K562 (cell line): ENCODE measurements around the gene HDAC1. TPM values are rescaled to one million over a fixed set of nuclear protein-coding genes. Genes with fewer than 3 reads are reported as not detected.
A peak's percentile ranks its signal among the peaks of the same experiment; 100 is the strongest.

Experiments
- ATAC-seq: fragments of 200-7000 bp; cut with Tn5 transposase; 3 replicates; pipeline ENCODE4 v1.9.1; 2020; ENCODE audit warnings: moderate library complexity
- BruUV-seq: library from RNA; stranded (reverse); fragments of 400-500 nt; replicated peaks from 2 replicates; lab custom pipeline; 2021; lab: Mats Ljungman, UMichigan
- CTCF ChIA-PET: fragments of 300-600 bp; formaldehyde crosslinking; extraction: SDS; loops from one replicate; lab custom pipeline; 2021; ENCODE audit warnings: low intra/inter-chr PET ratio; lab: Yijun Ruan, JAX
- POLR2A ChIA-PET: fragments of 300-600, 350-650 bp; sonication (Branson Sonifier 250); formaldehyde crosslinking; extraction: SDS; loops from one replicate; lab custom pipeline; 2021; ENCODE audit warnings: antibody characterized with exemption, inconsistent platforms; lab: Yijun Ruan, JAX
- DNase-seq, 4 experiments: peaks; one replicate each; pipeline versions ENCODE4 v3.0.0 to v3.0.0-alpha.2; 2011 to 2018; ENCODE audit warnings: low spot score in 3 of 4, mixed read lengths in 3 of 4; ENCODE audit errors: extremely low read depth in 1 of 4
- FAIRE-seq: peaks from 2 replicates; lab custom pipeline; 2011; peaks lifted over from hg19 to GRCh38; lab: Jason Lieb, UNC
- H2AFZ ChIP-seq: 2 replicates; pipeline ENCODE4 v1.6.0; 2011; ENCODE audit warnings: low read depth, low read length, control low read depth, inconsistent platforms
- H3K27ac ChIP-seq: fragments of 200-600 bp; 3 replicates; pipeline ENCODE4 v1.8.0; 2011; ENCODE audit warnings: low read depth, mild to moderate bottlenecking, control low read depth, inconsistent platforms, low read length, moderate library complexity, mixed read lengths; ENCODE audit errors: extremely low read depth
- H3K27me3 ChIP-seq, 2 experiments: fragments of 300-600 bp in 1 of 2; 2 replicates in 1 of 2; 3 replicates in 1 of 2; pipeline versions ENCODE4 v1.6.0 to v1.8.0; 2011; ENCODE audit warnings: inconsistent platforms in 2 of 2, low read length in 2 of 2, mild to moderate bottlenecking in 1 of 2, mixed read lengths in 1 of 2, moderate library complexity in 1 of 2; ENCODE audit not compliant: control insufficient read depth in 2 of 2, insufficient read depth in 2 of 2
- H3K36me3 ChIP-seq: fragments of 300-600 bp; 3 replicates; pipeline ENCODE4 v1.8.0; 2011; ENCODE audit warnings: mild to moderate bottlenecking, low read length, inconsistent platforms; ENCODE audit not compliant: control insufficient read depth, insufficient read depth
- H3K4me1 ChIP-seq, 2 experiments: fragments of 200-600 bp in 1 of 2; replicated peaks in 1 of 2; 2 replicates in 1 of 2; 3 replicates in 1 of 2; pipeline versions ENCODE4 v1.5.1 to v1.8.0; 2011; ENCODE audit warnings: inconsistent platforms in 2 of 2, low read length in 2 of 2, mild to moderate bottlenecking in 1 of 2, mixed read lengths in 1 of 2, moderate library complexity in 1 of 2; ENCODE audit not compliant: control insufficient read depth in 2 of 2, insufficient read depth in 2 of 2
- H3K4me2 ChIP-seq: 2 replicates; pipeline ENCODE4 v1.6.1; 2011; ENCODE audit warnings: low read length, control low read depth, inconsistent platforms, mixed read lengths; ENCODE audit not compliant: insufficient read depth
- H3K4me3 ChIP-seq: fragments of 200-600 bp; sonication (generic), shearing (Covaris generic); 2 replicates; pipeline ENCODE4 v1.5.1; 2016; ENCODE audit warnings: control low read depth, inconsistent platforms
- H3K79me2 ChIP-seq: fragments of 200-600 bp; 3 replicates; pipeline ENCODE4 v1.8.0; 2011; ENCODE audit warnings: low read length, inconsistent platforms; ENCODE audit not compliant: control insufficient read depth, insufficient read depth
- H3K9ac ChIP-seq, 2 experiments: 2 replicates each; pipeline versions ENCODE4 v1.6.0 to v1.6.1; 2011; ENCODE audit warnings: low read depth in 2 of 2, low read length in 2 of 2, control low read depth in 1 of 2, inconsistent platforms in 1 of 2, mild to moderate bottlenecking in 1 of 2, mixed read lengths in 1 of 2; ENCODE audit not compliant: insufficient read depth in 1 of 2
- H3K9me1 ChIP-seq: one replicate; pipeline ENCODE4 v1.6.0; 2011; ENCODE audit warnings: inconsistent platforms, mild to moderate bottlenecking, low read length, moderate library complexity; ENCODE audit not compliant: control insufficient read depth, insufficient read depth
- H3K9me3 ChIP-seq: replicated peaks from 2 replicates; pipeline ENCODE4 v1.5.1; 2011; ENCODE audit warnings: low read depth, low read length, inconsistent platforms; ENCODE audit not compliant: control insufficient read depth, insufficient read depth
- H4K20me1 ChIP-seq: replicated peaks from 2 replicates; pipeline ENCODE4 v1.6.1; 2011; ENCODE audit warnings: low read length, inconsistent platforms, mixed read lengths; ENCODE audit not compliant: control insufficient read depth, insufficient read depth
- E2F5 ChIP-seq: sonication (generic); formaldehyde crosslinking; IDR thresholded peaks from 2 replicates; pipeline ENCODE4 v1.8.0; 2022; ENCODE audit warnings: mild to moderate bottlenecking, missing genetic modification reagents
- GATAD2A ChIP-seq: fragments of 450-650 bp; IDR thresholded peaks from 2 replicates; pipeline ENCODE4 v1.6.1; 2017
- L3MBTL2 ChIP-seq: fragments of 450-650 bp; IDR thresholded peaks from 2 replicates; pipeline ENCODE4 v1.6.1; 2016; ENCODE audit warnings: mild to moderate bottlenecking, moderate library complexity
- MEF2D ChIP-seq: conservative IDR thresholded peaks from 2 replicates; pipeline ENCODE4 v1.6.1; 2016; ENCODE audit warnings: low read depth, missing genetic modification characterization, missing compliant biosample characterization
- whole genome bisulfite sequencing: fragments of 100-300 bp; shearing (Covaris generic); methylation state at CpG from one replicate; pipeline ENCODE4 v1.1.6; 2016; ENCODE audit warnings: low coverage, mixed read lengths; ENCODE audit not compliant: insufficient coverage; ENCODE audit errors: missing lambda C conversion rate; 5-methylcytosine and 5-hydroxymethylcytosine counted together
- in situ Hi-C: fragments of 300-500 bp; cut with MboI; formaldehyde crosslinking; loops from 4 replicates; pipeline ENCODE4 v1.15.0; 2018; ENCODE audit warnings: inconsistent platforms, mixed read lengths
- intact Hi-C: fragments of 100-400 bp; cut with micrococcal nuclease; formaldehyde crosslinking; loops from 2 replicates; pipeline ENCODE4 v1.14.2; 2022
- polyA plus RNA-seq, 8 experiments: library from polyadenylated mRNA; depleted of rRNA in 4 of 8; stranded (reverse) in 5 of 8; unstranded in 3 of 8; fragments of >200 nt; fragmentation: Nextera tagmentation in 2 of 8; fragmentation: Illumina TruSeq in 1 of 8; extraction: Ambion mirVana in 2 of 8; extraction: Trizol in 1 of 8; gene quantifications; 2 replicates each; pipeline versions ENCODE4 v1.2.1 to v1.2.3, GENCODE V29; 2011 to 2014; ENCODE audit warnings: inconsistent platforms in 1 of 8, missing spikeins in 1 of 8
- total RNA-seq, 7 experiments: library from RNA; depleted of rRNA in 6 of 7; stranded (reverse); fragments of >200 nt in 6 of 7; fragmentation: Illumina TruSeq in 2 of 7; extraction: Trizol in 2 of 7; gene quantifications; 2 replicates each; pipeline versions ENCODE4 v1.2.1 to v1.2.3, GENCODE V29; 2011 to 2021; ENCODE audit warnings: low replicate concordance in 1 of 7

The HDAC1 gene
- total and polyA plus RNA-seq, 9 of the 15 experiments (the other 6 are each of a cell fraction or from before 2014, with no cell fraction given), result 169 to 384 (median 193) TPM

GRCh38 chr1:32352831-32353383 is 61.0 kb downstream of the HDAC1 start:
- Histone ChIP-seq H3K9ac (peak overlapping the region; percentile 21 to 69; a peak in 2 of 4 replicates), H2AFZ (no peak overlapping the region), H3K9me3 (no peaks in the 10 kb centered on the region; the same call in 1 of the 2 replicates), H3K27me3 (no peaks in the 10 kb centered on the region), H3K4me2 (no peak overlapping the region), H3K9me1 (no peaks in the 10 kb centered on the region), H3K79me2 (peaks cover 12% of the 10 kb centered on the region; the same call in 2 of the 3 replicates), H4K20me1 (0 out of 2 replicates have a peak, but pooled peaks cover 6% of the 10 kb centered on the region), H3K4me3 (no peak overlapping the region), H3K36me3 (peaks cover 7% of the 10 kb centered on the region; the same call in 1 of the 3 replicates), H3K4me1 (peaks cover 28 to 42% of the 10 kb centered on the region in 2 experiments), H3K27ac (no peak overlapping the region)
- DNase-seq (no peak), ATAC-seq (no peak), FAIRE-seq (no peak)
- 51% methylated on average over 2 of the region's 2 CpGs for WGBS
- ChIA-PET CTCF (no interaction called here), POLR2A (interaction anchor here (1.1 to 3.8 kb wide), 6 partner anchors 10 to 23 kb away, joined by 4 to 36 read pairs (median 8); partner anchors contain the start of gene MARCKSL1)
- intact Hi-C loops, result loop anchor here (5.0 kb wide), 1 partner anchor 149 kb away; no protein-coding TSS in a partner anchor
- in situ Hi-C loops, result no loop called here
- no TSS peak for BruUV-seq
- TF ChIP-seq MEF2D (tag), result 0 out of 2 replicates have a peak, but pooled peaks have one; percentile 28
- no peak for TF ChIP-seq GATAD2A

GRCh38 chr1:32353431-32353830 is 61.5 kb downstream of the HDAC1 start:
- no TSS peak for BruUV-seq
- Histone ChIP-seq H3K79me2 (peaks cover 12% of the 10 kb centered on the region; the same call in 2 of the 3 replicates), H3K9ac (peak overlapping the region; percentile 21 to 81; a peak in 3 of 4 replicates), H3K27ac (no peak overlapping the region), H3K9me3 (no peaks in the 10 kb centered on the region; the same call in 1 of the 2 replicates), H3K27me3 (no peaks in the 10 kb centered on the region), H3K36me3 (peaks cover 7% of the 10 kb centered on the region; the same call in 1 of the 3 replicates), H3K9me1 (no peaks in the 10 kb centered on the region), H3K4me2 (no peak overlapping the region), H3K4me3 (no peak overlapping the region), H4K20me1 (0 out of 2 replicates have a peak, but pooled peaks cover 6% of the 10 kb centered on the region), H3K4me1 (peaks cover 28 to 42% of the 10 kb centered on the region in 2 experiments), H2AFZ (no peak overlapping the region)
- 84% methylated on average over 2 of the region's 2 CpGs for WGBS
- TF ChIP-seq L3MBTL2 (no peak), E2F5 (CRISPR knock-in tag) (0 out of 2 replicates have a peak, but pooled peaks have one; percentile 23)
- ChIA-PET POLR2A (interaction anchor here (1.1 to 3.8 kb wide), 5 partner anchors 10 to 23 kb away, joined by 4 to 36 read pairs (median 8); partner anchors contain the start of gene MARCKSL1), CTCF (no interaction called here)
- intact Hi-C loops, result loop anchor here (5.0 kb wide), 1 partner anchor 149 kb away; no protein-coding TSS in a partner anchor
- DNase-seq (no peak), FAIRE-seq (no peak), ATAC-seq (no peak)
- in situ Hi-C loops, result no loop called here
